Lung microvascular endothelial cell (primary cell): ENCODE data around the gene ANAPC16. TPM values are rescaled to one million over a fixed set of nuclear protein-coding genes. Genes with fewer than 3 reads are reported as not detected.
"Not testable (repeated sequence)": the region's sequence is repeated elsewhere in the genome, so short reads cannot be mapped to it uniquely, and the experiment has no call there.

Source experiments
- DNase-seq, 2 donors: peaks; one replicate each; pipeline versions ENCODE4 v3.0.0 to v3.0.0-alpha.2; 2010; ENCODE audit warnings: low read depth in 2 of 2
- total RNA-seq: library from RNA; depleted of rRNA; stranded (reverse); fragments of >200 nt; gene quantifications from 2 replicates; pipeline ENCODE4 v1.2.1, GENCODE V29; 2014

Gene ANAPC16
- total RNA-seq, 1 donor from 2014 or later, result 38.7 TPM

DNA sequence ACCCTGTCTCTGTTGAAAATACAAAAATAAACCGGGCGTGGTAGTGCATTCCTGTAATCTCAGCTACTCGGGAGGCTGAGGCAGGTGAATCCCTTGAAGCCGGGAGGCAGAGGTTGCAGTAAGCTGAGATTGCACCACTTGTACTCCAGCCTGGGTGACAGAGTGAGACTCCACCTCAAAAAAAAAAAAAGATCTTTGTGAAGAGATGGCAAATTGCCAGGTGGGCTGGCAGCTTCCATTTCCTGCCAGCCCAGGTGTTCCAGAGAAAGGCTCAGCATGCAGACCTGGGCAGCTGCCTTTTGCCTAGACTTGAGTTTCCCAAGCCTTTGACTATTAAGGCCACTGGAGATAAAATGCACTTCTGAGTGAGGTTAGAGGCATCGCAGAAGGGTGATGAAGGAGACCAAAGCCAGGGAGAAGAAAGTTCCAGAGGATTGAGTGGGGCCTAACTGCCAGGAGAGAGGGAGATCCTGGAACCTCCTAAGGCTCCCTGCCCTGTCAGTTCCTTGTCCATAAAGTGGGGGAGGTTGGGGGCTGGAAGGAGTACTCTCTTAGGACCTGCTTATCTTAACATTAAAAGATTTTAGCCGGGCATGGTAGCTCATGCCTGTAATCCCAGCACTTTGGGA lies 47.9 kb downstream of the ANAPC16 start:
- DNase-seq, result peak; percentile 20 to 54

DNA sequence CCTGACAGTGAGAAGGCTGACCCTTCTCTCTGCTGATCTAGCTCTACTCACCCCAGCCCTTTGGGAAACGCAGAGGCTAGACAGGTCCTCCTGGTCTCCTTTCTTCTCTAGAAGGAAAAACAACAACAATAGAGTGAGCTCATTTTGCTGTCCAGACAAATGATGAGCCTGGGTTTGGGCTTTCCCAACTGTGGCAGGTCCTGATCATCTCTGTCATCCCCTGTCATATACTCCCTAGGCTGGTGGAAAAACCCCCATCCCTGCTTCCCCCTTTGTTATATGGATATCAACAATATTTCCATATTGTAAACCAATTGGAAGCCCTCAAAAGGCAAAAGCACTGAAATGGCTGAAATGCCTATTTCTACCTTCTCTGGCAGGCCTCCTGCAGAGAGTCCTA lies 48.7 kb downstream of the ANAPC16 start:
- no peak for DNase-seq

- no peak for DNase-seq
These were observed 49.7 kb downstream of the ANAPC16 start for GRCh38 chr10:72265508-72265907.

GRCh38 chr10:72265990-72266865 lies 50.4 kb downstream of the ANAPC16 start:
- DNase-seq, result no peak

DNA sequence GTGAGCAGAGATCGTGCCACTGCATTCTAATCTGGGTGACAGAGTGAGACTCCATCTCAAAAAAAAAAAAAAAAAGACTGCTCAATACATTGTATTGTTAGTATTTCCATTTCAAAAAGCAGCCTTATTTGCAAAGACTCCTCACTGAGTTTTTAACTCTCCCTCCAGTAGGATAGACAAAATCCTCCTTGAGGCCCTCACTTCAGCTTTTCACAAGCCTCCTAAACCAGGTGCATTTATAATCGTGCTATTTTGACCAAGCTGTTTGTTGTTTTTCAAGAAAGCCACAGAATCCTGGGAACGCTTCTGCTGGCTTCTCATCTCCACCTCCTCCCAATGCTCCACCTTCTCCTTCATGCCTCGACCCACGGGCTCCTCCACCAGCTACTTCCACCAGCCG lies 51.6 kb downstream of the ANAPC16 start:
- no peak for DNase-seq

DNA sequence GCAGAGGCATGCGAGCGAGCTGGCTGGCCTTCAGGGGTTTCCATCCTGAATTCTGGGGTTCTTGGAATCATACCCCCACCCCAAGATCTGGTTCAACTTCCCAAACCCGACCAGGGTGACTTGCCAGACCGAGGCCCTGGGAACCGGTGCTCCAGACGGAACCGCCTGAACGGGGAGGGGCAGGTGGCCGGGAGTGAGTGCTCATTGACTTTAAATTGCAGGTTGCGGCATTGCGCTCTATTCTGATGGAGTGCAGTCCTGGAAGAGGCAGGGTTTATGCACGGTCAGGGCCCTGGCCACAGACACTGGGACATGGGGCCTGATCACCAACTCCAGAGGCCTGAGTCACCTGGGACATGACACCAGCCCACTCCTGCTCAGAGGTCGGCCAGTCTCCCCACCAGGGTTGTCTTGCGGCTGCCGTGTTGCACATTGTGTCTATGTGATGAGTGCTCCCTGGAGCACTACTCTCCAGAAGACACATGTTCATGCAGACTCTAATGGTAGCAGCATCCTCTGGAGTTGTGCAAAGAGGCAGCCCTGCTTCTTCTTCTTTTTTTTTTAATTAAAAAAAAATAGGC lies 52.1 kb downstream of the ANAPC16 start:
- DNase-seq, result no peak

- DNase-seq, result not testable (repeated sequence)
These were observed 52.8 kb downstream of the ANAPC16 start for GRCh38 chr10:72268475-72269200.

- no peak for DNase-seq
These were observed 54.9 kb downstream of the ANAPC16 start for GRCh38 chr10:72270607-72271281.

DNA sequence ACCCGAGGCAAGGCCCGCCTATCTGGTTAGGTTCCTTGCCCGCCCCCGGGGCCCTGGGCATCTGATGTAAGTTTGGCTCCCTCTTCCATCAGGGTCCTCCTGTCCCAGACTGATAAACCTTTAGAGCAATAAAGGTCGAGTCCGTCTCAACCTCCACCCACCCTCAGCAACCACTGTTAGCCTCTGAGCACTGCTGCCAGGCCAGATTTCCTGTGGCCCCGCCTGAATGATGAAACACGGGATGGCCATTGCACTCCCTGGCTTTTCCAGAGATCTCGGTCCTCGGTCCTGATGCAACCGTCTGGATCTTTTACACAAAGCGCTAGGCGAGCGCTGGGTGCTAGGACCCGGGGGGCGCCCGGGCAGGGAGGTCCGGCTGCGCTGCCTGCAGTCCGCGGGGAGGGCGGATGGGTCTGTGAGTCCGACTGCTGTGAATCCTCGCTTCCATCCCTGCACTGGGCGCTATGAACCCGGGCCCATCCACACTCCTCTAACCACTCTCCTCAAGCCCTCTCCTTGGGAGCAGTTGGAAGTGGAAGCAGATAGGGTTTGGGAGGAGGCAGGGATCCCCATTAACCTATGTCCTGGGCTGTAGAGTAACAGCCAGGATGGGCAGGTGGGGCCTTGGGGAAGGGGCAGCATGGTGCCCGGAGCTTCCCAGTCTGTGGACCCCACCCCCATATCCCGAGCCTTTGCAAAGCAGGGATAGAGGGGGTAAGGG lies 57.0 kb downstream of the ANAPC16 start:
- peak; percentile 91 to 93 for DNase-seq

DNA sequence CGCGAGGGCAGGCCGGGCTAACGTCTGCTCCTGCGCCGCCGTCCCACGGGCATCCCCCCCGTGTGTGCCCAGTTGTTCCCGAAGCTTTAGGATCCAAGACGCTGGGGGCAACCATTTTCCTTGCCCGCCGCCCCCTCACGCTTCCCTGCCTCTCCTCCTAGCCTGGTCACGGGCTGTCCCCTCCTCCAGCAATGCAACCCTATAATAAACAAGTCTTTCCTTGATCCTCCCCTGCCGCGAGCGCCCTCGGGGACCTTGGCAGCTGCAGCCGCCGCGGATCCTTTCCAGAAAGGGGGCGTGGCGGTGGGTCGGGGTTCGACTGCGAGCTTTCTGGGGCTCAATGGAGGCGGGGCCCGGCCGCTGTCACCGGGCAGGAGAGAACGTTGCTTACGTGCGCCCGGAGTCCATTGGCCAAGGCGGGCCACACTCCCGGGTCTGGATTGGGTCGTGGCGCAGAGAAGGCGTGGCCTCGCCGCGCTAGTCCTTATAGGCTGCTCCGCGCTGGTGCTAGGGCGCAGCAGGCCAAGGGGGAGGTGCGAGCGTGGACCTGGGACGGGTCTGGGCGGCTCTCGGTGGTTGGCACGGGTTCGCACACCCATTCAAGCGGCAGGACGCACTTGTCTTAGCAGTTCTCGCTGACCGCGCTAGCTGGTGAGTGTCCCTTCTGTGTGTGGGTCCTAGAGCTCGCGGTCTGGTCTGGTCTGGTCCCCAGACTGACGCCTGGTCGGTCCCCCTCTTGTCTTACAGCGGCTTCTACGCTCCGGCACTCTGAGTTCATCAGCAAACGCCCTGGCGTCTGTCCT lies 57.8 kb downstream of the ANAPC16 start, which contains the start of gene DDIT4:
Gene DDIT4 (plus strand): TSS at position 515 of the 803 bp plus-strand sequence. CDS start 293 bp downstream, outside the sequence.
- peak; percentile 99 for DNase-seq

- DNase-seq, result no peak
These were observed 58.5 kb downstream of the ANAPC16 start for GRCh38 chr10:72274213-72274729.

DNA sequence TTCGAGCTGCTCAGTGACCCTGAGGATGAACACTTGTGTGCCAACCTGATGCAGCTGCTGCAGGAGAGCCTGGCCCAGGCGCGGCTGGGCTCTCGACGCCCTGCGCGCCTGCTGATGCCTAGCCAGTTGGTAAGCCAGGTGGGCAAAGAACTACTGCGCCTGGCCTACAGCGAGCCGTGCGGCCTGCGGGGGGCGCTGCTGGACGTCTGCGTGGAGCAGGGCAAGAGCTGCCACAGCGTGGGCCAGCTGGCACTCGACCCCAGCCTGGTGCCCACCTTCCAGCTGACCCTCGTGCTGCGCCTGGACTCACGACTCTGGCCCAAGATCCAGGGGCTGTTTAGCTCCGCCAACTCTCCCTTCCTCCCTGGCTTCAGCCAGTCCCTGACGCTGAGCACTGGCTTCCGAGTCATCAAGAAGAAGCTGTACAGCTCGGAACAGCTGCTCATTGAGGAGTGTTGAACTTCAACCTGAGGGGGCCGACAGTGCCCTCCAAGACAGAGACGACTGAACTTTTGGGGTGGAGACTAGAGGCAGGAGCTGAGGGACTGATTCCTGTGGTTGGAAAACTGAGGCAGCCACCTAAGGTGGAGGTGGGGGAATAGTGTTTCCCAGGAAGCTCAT lies 59.0 kb downstream of the ANAPC16 start:
- peak; percentile 82 to 85 for DNase-seq

GRCh38 chr10:72275351-72276012 lies 59.7 kb downstream of the ANAPC16 start:
- DNase-seq, result peak in 1 of 2 donors; percentile 19

- no peak for DNase-seq
These were observed 60.2 kb downstream of the ANAPC16 start for GRCh38 chr10:72276013-72276387.

- DNase-seq, result peak in 1 of 2 donors; percentile 45
These were observed 60.9 kb downstream of the ANAPC16 start for GRCh38 chr10:72276421-72277339.

- no peak for DNase-seq
These were observed 61.7 kb downstream of the ANAPC16 start for GRCh38 chr10:72277340-72277995.
